HG03342 (cell line): Measurements from ENCODE around the gene ANKRD36.
"Not testable (repeated sequence)": the region's sequence is repeated elsewhere in the genome, so short reads cannot be mapped to it uniquely, and the experiment has no call there.

Source experiments
- ATAC-seq: cut with Tn5 transposase; IDR thresholded peaks from one replicate; pipeline ENCODE4 v1.9.1; 2021; ENCODE audit warnings: mild to moderate bottlenecking, moderate library complexity; ENCODE audit not compliant: unreplicated experiment

The ANKRD36 gene

DNA sequence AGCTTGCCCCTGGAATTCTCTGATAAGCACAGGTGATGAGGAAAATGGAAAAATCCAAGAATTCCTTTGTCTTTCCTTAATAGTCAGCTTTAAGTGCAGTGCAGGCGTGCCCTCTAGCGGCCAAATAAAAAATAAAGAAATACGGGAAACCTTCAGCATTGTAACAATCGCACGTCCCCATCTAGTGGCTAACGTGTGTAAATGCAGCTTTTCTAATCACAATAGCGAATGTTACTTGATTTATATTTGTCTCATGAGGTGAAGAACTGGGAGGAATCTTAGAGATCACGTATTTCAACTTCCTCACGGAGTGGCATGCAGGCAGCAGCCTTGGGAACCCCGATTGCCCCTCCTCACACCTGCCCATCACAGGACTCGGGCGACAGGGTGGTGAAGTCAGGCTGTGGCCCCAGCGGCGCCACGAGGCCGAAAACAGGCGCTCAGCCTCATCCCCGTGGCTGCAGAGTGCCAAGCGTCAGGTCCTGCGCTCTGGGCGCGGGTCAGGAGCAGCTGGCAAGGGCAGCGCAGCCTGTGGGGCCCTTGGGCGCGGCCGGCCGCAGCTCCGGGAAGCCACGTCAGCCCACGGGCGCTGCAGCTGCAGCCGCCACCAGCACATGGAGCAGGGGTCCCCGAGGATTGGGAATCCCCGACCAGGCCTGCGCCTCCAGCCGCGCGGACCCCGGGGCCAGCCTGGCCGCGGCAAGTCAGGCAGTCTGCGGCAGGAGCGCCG lies 468 bp upstream of the ANKRD36 start:
- ATAC-seq = peak; percentile 46

DNA sequence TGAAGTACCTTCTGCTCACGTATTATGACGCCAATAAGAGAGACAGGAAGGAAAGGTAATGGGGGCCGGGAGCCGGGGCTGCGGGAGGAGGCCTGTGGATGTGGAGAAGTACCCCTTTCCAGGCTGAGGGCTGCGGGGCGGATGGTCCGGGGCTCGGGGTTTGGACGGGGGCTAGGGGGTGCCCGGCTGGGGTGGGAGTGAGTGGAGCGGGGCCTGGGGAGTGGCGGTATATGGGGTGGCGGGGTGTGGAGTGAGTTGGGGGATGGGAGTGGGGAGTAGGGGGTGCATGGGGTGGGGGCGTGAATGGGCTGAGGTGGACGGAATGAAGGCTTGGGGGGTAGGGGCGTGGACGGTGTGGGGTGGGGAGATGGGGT lies 916 bp downstream of the ANKRD36 start:
- ATAC-seq = not testable (repeated sequence)

DNA sequence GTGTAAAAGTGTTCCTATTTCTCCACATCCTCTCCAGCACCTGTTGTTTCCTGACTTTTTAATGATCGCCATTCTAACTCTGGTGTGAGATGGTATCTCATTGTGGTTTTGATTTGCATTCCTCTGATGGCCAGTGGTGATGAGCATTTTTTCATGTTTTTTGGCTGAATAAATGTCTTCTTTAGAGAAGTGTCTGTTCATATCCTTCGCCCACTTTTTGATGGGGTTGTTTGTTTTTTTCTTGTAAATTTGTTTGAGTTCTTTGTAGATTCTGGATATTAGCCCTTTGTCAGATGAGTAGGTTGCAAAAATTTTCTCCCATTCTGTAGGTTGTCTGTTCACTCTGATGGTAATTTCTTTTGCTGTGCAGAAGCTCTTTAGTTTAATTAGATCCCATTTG lies 16.1 kb downstream of the ANKRD36 start:
- ATAC-seq = not testable (repeated sequence)

DNA sequence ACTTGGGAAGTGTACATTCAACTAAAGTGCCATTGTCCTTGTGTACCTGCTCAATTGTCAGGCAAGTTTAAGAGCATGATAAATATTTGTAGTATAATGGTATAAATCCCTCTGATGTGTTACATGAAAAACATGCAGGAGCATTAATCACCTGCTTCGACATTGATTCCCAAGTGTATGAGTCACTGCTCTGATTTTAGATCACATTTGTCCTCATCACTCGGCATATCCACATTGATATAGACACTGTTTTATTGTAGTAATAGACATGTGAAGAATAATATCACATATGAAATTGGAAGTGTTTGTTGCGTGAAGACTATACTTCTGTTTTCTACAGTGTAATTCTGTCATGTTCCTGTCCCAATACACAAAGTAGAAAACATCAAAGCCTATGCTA lies 31.1 kb downstream of the ANKRD36 start:
- not testable (repeated sequence) for ATAC-seq

DNA sequence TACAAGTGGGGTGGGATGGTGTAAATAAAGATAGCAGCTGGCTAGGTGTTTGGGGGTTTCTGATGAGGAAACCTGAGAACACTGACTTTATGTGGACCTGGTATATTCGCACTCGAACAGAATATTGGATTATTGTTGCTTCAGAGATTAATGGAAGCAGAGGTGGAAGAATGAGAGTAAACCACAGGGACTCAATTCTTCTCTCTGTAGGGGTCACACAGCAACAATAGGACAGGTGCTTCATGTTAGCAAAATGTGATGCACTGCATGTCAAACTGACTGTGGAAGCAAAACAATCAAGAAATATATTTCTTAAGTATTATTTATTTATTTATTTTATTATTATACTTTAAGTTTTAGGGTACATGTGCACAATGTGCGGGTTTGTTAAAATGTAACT lies 53.6 kb downstream of the ANKRD36 start:
- not testable (repeated sequence) for ATAC-seq

DNA sequence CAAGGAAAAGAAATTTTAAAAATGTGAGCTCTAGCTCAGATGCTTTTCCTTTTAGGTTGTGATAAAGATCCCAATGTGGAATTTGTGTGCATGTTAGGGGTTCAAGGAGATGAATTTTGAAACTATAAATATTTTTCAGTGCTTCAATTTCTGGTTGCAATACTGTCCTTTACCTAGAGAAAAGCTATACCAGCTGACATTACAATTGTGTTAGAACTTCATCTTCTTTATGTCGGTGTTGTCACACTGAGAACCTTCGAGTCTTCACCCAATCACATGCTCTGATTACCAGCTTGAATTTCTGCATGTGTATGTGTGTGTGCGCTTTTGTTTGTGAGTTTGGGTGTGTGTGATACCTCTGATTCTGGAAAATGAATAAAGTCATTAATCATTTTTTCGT lies 55.0 kb downstream of the ANKRD36 start:
- not testable (repeated sequence) for ATAC-seq

DNA sequence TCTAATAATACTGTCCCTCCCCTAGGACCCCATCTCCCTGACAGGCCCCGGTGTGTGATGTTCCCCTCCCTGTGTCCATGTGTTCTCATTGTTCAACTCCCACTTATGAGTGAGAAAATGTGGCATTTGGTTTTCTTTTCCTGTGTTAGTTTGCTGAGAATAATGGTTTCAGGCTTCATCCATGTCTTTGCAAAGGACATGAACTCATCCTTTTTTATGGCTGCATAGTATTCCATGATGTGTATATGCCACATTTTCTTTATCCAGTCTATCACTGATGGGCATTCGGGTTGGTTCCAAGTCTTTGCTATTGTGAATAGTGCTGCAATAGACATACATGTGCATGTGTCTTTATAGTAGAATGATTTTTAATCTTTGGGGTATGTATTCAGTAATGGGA lies 55.6 kb downstream of the ANKRD36 start:
- ATAC-seq = not testable (repeated sequence)

DNA sequence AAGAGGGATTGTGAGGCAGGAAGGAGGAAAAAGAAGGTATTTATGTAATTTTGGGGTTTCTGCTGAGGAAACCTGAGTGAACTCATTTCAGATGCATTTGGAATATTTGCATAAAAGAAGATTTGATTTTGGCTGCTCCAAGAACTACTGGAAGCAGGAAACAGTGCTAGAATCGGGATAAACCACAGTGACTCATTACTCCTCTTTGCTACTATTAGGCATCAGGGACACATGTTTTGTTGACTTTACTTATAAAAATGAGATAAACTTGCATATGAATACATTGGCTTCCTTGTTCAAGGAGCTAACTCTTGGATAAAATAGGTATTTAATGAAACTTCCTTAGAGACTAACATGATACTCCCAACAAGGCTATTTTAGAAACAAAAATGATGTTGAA lies 67.4 kb downstream of the ANKRD36 start:
- ATAC-seq = not testable (repeated sequence)

DNA sequence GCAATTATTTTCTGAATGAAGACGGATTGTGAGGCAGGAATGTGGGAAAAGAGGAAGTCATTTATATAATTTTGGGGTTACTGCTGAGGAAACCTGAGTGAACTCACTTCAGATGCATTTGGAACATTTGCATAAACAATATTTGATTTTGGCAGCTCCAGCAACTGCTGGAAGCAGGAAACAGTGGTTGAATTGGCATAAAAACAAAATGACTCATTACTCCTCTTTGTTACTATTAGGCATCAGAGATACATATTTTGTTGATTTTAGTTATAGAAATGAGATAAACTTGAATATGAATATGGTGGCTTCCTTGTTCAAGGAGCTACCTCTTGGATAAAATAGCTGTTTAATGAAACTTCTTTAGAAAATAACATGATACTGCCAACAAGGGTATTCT lies 82.4 kb downstream of the ANKRD36 start:
- not testable (repeated sequence) for ATAC-seq

DNA sequence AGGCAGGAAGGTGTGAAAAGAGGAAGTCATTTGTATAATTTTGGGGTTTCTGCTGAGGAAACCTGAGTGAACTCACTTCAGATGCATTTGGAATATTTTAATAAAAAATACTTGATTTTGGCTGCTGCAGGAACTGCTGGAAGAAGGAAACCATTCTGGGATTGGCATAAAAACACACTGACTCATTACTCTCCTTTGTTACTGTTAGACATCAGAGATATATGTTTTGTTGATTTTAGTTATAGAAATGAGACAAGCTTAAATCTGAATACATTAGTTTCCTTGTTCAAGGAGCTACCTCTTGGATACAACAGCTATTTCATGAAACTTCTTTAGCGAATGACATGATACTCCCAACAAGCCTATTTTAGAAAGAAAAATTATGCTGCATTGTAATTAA lies 84.3 kb downstream of the ANKRD36 start:
- not testable (repeated sequence) for ATAC-seq

DNA sequence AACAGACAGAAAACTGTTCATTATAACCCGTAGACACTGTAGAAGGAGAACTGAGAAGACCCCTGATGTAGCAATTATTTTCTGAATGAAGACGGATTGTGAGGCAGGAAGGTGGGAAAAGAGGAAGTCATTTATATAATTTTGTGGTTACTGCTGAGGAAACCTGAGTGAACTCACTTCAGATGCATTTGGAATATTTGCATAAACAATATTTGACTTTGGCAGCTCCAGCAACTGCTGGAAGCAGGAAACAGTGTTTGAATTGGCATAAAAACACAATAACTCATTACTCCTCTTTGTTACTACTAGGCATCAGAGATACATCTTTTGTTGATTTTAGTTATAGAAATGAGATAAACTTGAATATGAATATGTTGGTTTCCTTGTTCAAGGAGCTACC lies 87.9 kb downstream of the ANKRD36 start:
- ATAC-seq = not testable (repeated sequence)

DNA sequence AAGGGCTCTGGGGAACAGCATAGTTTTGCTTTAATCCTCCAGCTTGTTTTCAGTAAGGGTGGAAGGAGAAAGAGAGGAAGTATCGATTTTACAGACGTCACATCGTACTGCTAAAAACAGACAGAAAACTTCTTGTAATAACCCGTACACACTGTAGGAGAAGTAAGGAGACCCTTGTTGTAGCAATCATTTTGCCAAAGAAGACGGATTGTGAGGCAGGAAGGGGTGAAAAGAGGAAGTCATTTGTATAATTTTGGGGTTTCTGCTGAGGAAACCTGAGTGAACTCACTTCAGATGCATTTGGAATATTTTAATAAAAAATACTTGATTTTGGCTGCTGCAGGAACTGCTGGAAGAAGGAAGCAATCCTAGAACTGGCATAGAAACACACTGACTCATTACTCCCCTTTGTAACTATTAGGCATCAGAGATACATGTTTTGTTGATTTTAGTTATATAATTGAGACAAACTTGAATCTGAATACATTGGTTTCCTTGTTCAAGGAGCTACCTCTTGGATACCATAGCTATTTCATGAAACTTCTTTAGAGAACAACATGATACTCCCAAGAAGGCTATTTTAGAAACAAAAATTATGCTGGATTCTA lies 89.8 kb downstream of the ANKRD36 start:
- not testable (repeated sequence) for ATAC-seq

DNA sequence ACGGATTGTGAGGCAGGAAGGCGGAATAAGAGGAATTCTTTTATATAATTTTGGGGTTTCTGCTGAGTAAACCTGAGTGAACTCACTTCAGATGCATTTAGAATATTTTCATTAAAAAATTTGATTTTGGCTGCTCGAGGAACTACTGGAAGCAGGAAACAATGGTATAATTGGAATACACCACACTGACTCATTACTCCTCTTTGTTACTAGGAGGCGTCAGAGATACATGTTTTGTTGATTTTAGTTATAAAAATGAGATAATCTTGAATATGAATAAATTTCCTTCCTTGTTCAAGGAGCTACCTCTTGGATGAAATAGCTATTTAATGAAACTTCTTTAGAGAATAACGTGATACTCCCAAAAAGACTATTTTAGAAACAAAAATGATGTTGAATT lies 97.4 kb downstream of the ANKRD36 start:
- ATAC-seq = no peak

DNA sequence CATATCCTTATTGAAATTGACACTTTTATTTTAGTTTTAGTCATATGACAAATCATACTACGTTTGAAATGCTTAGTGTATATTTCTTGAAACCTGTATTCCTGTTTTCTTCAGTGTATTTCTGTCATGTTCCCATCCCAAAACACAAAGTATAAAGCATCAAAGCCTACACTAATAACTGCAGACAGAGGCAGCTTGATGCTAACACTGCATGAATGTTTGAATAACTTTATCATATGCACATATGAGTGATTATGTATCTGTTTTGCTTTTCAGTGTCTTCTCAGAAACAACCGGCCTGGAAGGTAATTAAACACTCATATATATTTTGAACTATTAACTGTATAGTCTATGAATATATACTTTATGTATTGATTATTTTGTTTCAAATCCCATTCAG lies 102.1 kb downstream of the ANKRD36 start:
- ATAC-seq = not testable (repeated sequence)

DNA sequence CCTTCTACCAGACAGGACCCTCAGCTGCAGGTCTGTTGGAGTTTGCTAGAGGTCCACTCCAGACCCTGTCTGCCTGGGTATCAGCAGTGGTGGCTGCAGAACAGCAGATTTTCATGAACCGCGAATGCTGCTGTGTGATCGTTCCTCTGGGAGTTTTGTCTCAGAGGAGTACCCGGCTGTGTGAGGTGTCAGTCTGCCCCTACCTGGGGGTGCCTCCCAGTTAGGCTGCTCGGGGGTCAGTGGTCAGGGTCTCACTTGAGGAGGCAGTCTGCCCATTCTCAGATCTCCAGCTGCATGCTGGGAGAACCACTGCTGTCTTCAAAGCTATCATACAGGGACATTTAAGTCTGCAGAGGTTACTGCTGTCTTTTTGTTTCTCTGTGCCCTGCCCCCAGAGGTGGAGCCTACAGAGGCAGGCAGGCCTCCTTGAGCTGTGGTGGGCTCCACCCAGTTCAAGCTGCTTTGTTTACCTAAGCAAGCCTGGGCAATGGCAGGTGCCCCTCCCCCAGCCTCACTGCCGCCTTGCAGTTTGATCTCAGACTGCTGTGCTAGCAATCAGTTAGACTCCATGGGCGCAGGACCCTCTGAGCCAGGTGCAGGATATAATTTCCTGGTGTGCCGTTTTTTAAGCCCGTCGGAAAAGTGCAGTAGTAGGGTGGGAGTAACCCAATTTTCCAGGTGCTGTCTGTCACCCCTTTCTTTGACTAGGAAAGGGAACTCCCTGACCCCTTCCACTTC lies 118.1 kb downstream of the ANKRD36 start:
- ATAC-seq = not testable (repeated sequence)

DNA sequence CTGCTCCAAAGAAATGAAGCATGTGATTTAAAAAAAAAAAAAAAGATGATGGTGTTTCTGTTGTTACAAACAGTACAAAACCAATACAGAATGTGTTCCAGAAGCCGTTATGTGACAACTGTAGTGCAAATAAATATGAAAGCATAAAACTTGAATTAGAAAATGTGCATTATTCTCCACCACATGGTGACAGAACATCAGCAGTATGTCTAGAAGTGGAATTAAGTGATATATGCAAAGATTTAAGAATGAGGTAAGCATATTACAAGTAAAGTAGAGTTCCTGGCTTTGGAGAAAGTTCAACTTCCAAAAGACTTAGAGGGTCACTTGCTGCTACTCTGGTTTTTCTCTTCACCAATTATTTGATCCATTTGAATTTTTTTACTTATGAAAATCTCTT lies 120.0 kb downstream of the ANKRD36 start:
- ATAC-seq = not testable (repeated sequence)

DNA sequence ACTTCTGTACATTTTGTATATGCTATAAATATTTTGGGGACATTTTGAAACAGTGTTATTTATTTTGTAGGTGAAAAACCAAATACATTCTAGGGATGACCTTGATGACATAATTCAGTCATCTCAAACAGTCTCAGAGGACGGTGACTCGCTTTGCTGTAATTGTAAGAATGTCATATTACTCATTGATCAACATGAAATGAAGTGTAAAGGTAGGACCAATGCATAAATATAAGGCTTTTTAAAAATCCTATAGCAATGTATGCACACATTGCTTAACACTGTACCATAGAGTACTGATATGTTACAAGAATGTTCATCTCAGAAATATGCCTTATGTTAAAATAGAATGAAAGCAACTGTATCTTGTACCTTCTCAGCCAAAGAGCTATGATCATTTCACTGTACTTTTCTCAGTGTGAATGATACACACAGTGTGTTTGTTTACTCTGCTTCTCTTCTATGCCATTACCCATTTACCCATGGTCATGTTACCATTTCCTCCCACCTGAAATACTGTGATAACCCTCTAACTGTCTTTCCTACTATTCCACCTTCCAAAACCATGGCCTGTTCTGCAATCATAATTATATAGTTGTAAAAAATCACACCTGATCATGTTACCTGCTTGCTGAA lies 120.8 kb downstream of the ANKRD36 start:
- not testable (repeated sequence) for ATAC-seq

DNA sequence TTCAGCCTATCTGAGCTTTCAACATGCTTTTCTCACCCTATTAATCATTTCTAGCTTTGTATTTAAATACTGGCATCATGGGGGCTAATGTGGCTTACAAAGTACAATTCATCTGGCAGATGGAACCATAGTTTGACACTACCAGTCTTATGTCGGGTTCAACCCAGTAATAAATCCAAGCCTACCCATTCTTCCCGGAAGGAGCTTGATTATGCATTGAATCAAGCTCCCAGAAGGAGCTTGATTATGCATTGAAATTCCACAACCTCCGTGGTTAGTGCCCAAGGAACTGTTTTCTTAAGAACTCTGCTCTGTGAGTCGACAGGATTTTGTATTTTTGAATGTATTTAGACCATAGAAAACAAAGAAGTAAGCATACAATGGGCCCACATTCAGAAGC lies 148.2 kb downstream of the ANKRD36 start:
- not testable (repeated sequence) for ATAC-seq

DNA sequence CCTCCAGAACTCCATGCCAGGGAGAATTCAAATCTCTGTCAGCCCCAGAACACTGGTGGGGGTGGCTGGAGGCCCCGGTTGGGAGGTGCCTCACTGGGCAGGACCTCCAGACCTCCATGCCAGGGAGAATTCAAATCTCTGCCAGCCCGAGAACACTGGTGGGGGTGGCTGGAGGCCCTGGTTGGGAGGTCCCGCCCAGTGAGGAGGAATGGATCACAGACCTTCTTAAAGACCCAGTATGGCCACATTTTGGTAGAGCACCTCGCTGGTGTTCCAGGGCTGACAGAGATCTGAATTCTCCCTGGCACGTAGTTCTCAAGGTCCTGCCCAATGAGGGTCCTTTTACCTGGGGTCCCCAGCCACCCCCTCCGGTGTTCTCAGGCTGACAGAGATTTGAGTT lies 153.5 kb downstream of the ANKRD36 start:
- not testable (repeated sequence) for ATAC-seq

DNA sequence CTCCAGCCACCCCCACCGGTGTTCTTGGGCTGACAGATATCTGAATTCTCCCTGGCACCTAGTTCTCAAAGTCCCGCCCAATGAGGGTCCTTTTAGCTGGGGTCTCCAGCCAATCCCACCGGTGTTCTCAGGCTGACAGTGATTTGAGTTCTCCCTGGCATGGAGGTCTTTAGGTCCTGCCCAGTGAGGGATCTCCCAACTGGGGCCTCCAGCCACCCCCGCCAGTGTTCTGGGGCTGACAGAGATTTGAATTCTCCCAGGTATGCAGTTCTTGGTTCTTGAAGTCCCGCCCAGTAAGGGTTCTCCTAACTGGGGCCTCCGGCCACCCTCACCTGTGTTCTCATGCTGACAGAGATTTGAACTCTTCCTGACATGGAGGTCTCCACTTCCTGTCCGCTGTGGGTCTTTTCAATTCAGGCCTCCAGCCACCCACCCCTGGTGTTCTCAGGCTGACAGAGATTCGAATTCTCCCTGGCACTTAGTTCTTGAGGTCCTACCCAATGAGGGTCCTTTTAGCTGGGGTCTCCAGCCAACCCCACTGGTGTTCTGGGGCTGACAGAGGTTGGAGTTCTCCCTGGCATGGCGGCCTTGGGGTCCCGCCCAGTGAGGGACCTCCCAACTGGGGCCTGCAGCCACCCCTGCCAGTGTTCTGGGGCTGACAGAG lies 154.6 kb downstream of the ANKRD36 start:
- no peak for ATAC-seq

DNA sequence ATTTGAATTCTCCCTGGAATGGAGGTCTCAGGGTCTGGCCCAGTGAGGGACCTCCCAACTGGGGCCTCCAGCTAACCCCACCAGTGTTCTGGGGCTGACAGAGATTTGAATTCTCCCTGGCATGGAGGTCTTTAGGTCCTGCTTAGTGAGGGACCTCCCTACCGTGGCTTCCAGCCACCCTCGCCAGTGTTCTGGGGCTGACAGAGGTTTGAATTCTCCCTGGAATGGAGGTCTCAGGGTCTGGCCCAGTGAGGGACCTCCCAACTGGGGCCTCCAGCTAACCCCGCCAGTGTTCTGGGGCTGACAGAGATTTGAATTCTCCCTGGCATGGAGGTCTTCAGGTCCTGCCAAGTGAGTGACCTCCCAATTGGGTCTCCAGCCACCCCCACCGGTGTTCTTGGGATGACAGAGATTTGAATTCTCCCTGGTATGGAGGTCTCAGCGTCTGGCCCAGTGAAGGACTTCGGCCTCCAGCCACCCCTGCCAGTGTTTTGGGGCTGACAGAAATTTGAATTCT lies 155.2 kb downstream of the ANKRD36 start:
- not testable (repeated sequence) for ATAC-seq
